Astrocyte (in vitro differentiated cells and primary cell): ENCODE data around the gene SLC52A3. TPM values are rescaled to one million over a fixed set of nuclear protein-coding genes. Genes with fewer than 3 reads are reported as not detected.

Experiments used
- DNase-seq: peaks from one replicate; pipeline ENCODE4 v3.0.0-alpha.2; 2010; ENCODE audit warnings: low read depth
- FAIRE-seq: peaks from 2 replicates; lab custom pipeline; 2011; peaks lifted over from hg19 to GRCh38; lab: Jason Lieb, UNC
- H2AFZ ChIP-seq: 2 replicates; pipeline ENCODE4 v1.6.0; 2012; ENCODE audit warnings: low read depth, low read length, inconsistent platforms
- H3K27ac ChIP-seq: 2 replicates; pipeline ENCODE4 v1.5.1; 2011; ENCODE audit warnings: low read depth, low read length, inconsistent platforms
- H3K27me3 ChIP-seq: 2 replicates; pipeline ENCODE4 v1.6.0; 2011; ENCODE audit warnings: low read length, inconsistent platforms; ENCODE audit not compliant: insufficient read depth
- H3K36me3 ChIP-seq: 2 replicates; pipeline ENCODE4 v1.5.1; 2011; ENCODE audit warnings: low read length, inconsistent platforms; ENCODE audit not compliant: insufficient read depth
- H3K4me1 ChIP-seq: 2 replicates; pipeline ENCODE4 v1.5.1; 2011; ENCODE audit warnings: low read length, inconsistent platforms; ENCODE audit not compliant: insufficient read depth
- H3K4me2 ChIP-seq: 2 replicates; pipeline ENCODE4 v1.6.0; 2012; ENCODE audit warnings: low read length, inconsistent platforms
- H3K4me3 ChIP-seq: 2 replicates; pipeline ENCODE4 v1.5.1; 2011; ENCODE audit warnings: low read depth, mild to moderate bottlenecking, low read length, inconsistent platforms; ENCODE audit not compliant: insufficient read depth
- H3K79me2 ChIP-seq: 2 replicates; pipeline ENCODE4 v1.6.0; 2012; ENCODE audit warnings: mild to moderate bottlenecking, low read length, inconsistent platforms; ENCODE audit not compliant: insufficient read depth
- H3K9ac ChIP-seq: 2 replicates; pipeline ENCODE4 v1.6.0; 2012; ENCODE audit warnings: mild to moderate bottlenecking, low read length, inconsistent platforms
- H3K9me3 ChIP-seq: 2 replicates; pipeline ENCODE4 v1.5.1; 2012; ENCODE audit warnings: low read depth, mild to moderate bottlenecking, low read length, inconsistent platforms; ENCODE audit not compliant: insufficient read depth
- H4K20me1 ChIP-seq: 2 replicates; pipeline ENCODE4 v1.6.0; 2012; ENCODE audit warnings: low read length, inconsistent platforms; ENCODE audit not compliant: insufficient read depth
- H3K27ac Mint-ChIP-seq: one replicate; pipeline ENCODE4 v1.8.0; 2021; ENCODE audit warnings: mild to moderate bottlenecking, mixed read lengths; ENCODE audit not compliant: unreplicated experiment
- H3K27me3 Mint-ChIP-seq: one replicate; pipeline ENCODE4 v1.8.0; 2021; ENCODE audit warnings: low read depth, mixed read lengths; ENCODE audit not compliant: unreplicated experiment
- H3K36me3 Mint-ChIP-seq: one replicate; pipeline ENCODE4 v1.8.0; 2021; ENCODE audit warnings: low read depth, mixed read lengths; ENCODE audit not compliant: unreplicated experiment
- H3K4me1 Mint-ChIP-seq: one replicate; pipeline ENCODE4 v1.8.0; 2021; ENCODE audit warnings: low read depth, mixed read lengths; ENCODE audit not compliant: unreplicated experiment
- H3K4me3 Mint-ChIP-seq: one replicate; pipeline ENCODE4 v1.8.0; 2021; ENCODE audit warnings: mild to moderate bottlenecking, moderate library complexity, mixed read lengths; ENCODE audit not compliant: unreplicated experiment
- H3K9me3 Mint-ChIP-seq: one replicate; pipeline ENCODE4 v1.8.0; 2021; ENCODE audit warnings: mild to moderate bottlenecking, mixed read lengths; ENCODE audit not compliant: unreplicated experiment
- CTCF ChIP-seq: IDR thresholded peaks from 2 replicates; pipeline ENCODE4 v1.5.1; 2011; ENCODE audit warnings: low read depth, mild to moderate bottlenecking, inconsistent platforms, low read length, moderate library complexity; ENCODE audit not compliant: insufficient read depth
- EZH2 ChIP-seq: IDR thresholded peaks from 2 replicates; pipeline ENCODE4 v1.6.1; 2012; ENCODE audit warnings: mild to moderate bottlenecking, low read length, inconsistent platforms; ENCODE audit not compliant: insufficient read depth
- total RNA-seq: library from RNA; stranded (reverse); gene quantifications from 2 replicates; pipeline ENCODE4 v1.2.1, GENCODE V29; 2021

SLC52A3 gene
- total RNA-seq, 1 donor from 2014 or later, result 0.09 TPM

- Histone ChIP-seq H3K9ac (no peak overlapping the region), H3K36me3 (no peaks in the 10 kb centered on the region), H3K4me1 (no peaks in the 10 kb centered on the region), H3K9me3 (no peaks in the 10 kb centered on the region), H3K4me2 (no peak overlapping the region), H3K27me3 (no peaks in the 10 kb centered on the region), H3K27ac (no peak overlapping the region), H3K4me3 (no peak overlapping the region), H3K79me2 (no peaks in the 10 kb centered on the region), H4K20me1 (no peaks in the 10 kb centered on the region), H2AFZ (no peak overlapping the region)
- Mint-ChIP-seq H3K27me3 (peaks cover 9% of the 10 kb centered on the region), H3K36me3 (no peaks in the 10 kb centered on the region), H3K4me1 (peaks cover 3% of the 10 kb centered on the region), H3K4me3 (no peak overlapping the region), H3K9me3 (peaks cover 3% of the 10 kb centered on the region), H3K27ac (no peak overlapping the region)
- FAIRE-seq (no peak), DNase-seq (no peak)
- TF ChIP-seq CTCF (no peak), EZH2 (no peak)
Observed at GRCh38 chr20:752291-752690, 16.0 kb downstream of the SLC52A3 start.

- TF ChIP-seq CTCF, result no peak
- Histone ChIP-seq H3K27me3 (no peaks in the 10 kb centered on the region), H3K79me2 (no peaks in the 10 kb centered on the region), H3K4me1 (no peaks in the 10 kb centered on the region), H3K36me3 (no peaks in the 10 kb centered on the region), H3K27ac (no peak overlapping the region), H3K9ac (no peak overlapping the region), H3K4me3 (no peak overlapping the region), H4K20me1 (no peaks in the 10 kb centered on the region), H3K9me3 (no peaks in the 10 kb centered on the region), H3K4me2 (no peak overlapping the region), H2AFZ (no peak overlapping the region)
- FAIRE-seq (no peak), DNase-seq (no peak)
- Mint-ChIP-seq H3K4me3 (no peak overlapping the region), H3K27ac (no peak overlapping the region), H3K36me3 (no peaks in the 10 kb centered on the region), H3K27me3 (peaks cover 5% of the 10 kb centered on the region), H3K4me1 (peaks cover 3% of the 10 kb centered on the region), H3K9me3 (peaks cover 3% of the 10 kb centered on the region)
Observed at GRCh38 chr20:751761-752160, 16.5 kb downstream of the SLC52A3 start.

GRCh38 chr20:750801-751200 lies 17.5 kb downstream of the SLC52A3 start:
- Mint-ChIP-seq H3K27me3 (peaks cover 2% of the 10 kb centered on the region), H3K4me3 (no peak overlapping the region), H3K4me1 (peaks cover 2% of the 10 kb centered on the region), H3K27ac (no peak overlapping the region), H3K9me3 (peaks cover 3% of the 10 kb centered on the region), H3K36me3 (no peaks in the 10 kb centered on the region)
- Histone ChIP-seq H3K9me3 (no peaks in the 10 kb centered on the region), H3K9ac (no peak overlapping the region), H3K36me3 (no peaks in the 10 kb centered on the region), H3K4me1 (no peaks in the 10 kb centered on the region), H2AFZ (no peak overlapping the region), H3K27ac (no peak overlapping the region), H3K79me2 (no peaks in the 10 kb centered on the region), H3K4me3 (no peak overlapping the region), H3K27me3 (no peaks in the 10 kb centered on the region), H3K4me2 (no peak overlapping the region), H4K20me1 (no peaks in the 10 kb centered on the region)
- DNase-seq (no peak), FAIRE-seq (no peak)
- TF ChIP-seq CTCF, result no peak
- TF ChIP-seq EZH2, result no peak
